GM18873 (cell line): ENCODE data around the gene MYG1.
"Not testable (repeated sequence)": the region's sequence is repeated elsewhere in the genome, so short reads cannot be mapped to it uniquely, and the experiment has no call there.

ENCODE experiments used
- ATAC-seq: cut with Tn5 transposase; IDR thresholded peaks from one replicate; pipeline ENCODE4 v1.9.1; 2021; ENCODE audit warnings: mild to moderate bottlenecking, moderate library complexity, moderate number of reproducible peaks; ENCODE audit not compliant: unreplicated experiment, low FRiP score

Gene MYG1

DNA sequence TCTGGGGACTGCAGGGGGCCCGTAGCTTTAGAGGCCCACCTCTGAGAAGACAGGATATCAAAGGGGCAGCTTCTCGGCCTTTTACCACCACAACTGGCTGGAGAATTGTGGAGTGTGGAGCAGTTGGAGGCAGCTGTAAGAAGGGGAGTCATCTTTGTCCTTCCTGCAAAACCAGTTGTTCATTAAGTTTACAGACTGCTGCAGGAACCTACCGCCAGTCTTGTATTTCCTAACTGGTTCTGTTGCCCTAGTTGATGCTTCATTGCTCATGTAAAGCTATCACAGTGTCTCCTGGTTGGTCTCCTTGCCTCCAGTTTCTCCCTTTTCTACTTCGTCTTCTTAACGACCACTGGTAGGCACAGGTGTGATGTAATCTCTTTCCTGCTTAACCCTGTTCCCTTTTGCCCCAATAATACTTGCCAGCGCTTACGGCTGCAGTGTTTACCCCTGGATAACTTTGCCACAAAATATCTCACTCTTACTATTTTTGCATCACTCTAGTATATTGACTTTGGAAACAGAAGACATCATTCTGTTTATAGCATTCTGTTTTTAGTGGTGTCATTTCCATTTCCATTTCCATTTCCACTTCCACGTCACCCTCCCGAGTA lies 19.5 kb upstream of the MYG1 start:
- ATAC-seq: no peak

DNA sequence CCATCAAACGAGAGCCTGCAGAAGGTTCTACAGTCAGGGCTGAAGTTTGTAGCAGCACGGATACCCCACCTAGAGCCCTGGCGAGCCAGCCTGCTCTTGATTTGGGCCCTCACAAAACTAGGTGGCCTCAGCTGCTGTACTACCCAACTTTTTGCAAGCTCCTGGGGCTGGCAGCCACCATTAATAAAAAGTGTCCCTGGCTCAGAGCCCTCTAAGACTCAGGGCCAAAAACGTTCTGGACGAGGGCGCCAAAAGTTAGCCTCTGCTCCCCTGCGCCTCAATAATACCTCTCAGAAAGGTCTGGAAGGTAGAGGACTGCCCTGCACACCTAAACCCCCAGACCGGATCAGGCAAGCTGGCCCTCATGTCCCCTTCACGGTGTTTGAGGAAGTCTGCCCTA lies 13.0 kb upstream of the MYG1 start:
- ATAC-seq: no peak

DNA sequence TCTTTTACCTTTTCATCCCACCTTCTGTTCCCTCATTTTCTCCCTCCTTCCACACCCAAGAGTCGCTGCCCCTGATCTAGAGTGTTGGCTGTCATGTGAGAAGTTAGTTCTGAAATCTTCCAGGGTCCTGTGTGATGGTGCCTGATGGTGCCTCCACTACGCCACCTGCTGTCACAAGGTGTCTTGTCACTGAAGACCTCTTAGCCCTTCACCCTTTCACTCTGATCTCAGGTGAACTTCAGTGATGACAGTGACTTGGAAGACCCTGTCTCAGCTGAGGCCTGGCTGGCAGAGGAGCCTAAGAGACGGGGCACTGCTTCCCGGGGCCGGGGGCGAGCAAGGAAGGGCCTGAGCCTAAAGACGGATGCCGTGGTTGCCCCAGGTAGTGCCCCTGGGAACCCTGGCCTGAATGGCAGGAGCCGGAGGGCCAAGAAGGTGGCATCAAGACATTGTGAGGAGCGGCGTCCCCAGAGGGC lies 11.7 kb upstream of the MYG1 start:
- no peak for ATAC-seq

GRCh38 chr12:53288322-53288721 lies 11.2 kb upstream of the MYG1 start:
- ATAC-seq: no peak

DNA sequence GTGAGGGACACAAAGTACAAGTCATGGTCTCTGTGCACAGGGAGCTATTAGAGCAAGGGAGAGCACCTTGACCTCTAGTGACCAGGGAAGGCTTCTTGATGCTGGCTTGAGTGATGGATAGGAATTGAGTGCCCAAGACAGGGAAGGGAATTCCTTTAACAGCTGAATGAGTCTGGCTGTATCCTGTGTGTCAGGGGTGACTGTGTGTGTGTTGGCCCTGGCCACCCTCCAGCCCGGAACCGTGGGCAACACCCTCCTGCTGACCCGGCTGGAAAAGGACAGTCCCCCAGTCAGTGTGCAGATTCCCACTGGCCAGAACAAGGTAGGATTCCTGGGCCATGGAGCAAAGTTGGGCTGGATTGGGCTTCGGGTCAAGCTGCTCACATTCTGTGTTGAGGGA lies 9.6 kb upstream of the MYG1 start:
- no peak for ATAC-seq

DNA sequence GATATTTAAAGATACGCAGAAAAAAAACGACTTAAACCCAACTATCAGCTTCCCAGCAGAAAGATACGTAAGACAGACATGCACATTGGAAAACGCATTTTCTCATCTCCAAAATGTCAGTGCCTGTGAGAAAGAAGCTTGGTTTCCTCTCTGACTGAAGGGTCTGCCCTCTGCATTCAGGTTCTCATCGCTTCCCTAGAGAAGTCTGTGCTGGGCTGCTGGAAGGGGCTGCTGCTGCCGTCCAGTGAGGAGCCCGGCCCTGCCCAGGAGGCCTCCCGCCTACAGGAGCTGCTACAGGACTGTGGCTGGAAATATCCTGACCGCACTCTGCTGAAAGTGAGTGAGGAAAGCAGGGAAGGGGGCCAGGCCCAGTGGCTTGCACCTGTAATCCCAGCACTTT lies 8.8 kb upstream of the MYG1 start:
- no peak for ATAC-seq

GRCh38 chr12:53292426-53292825 lies 7.1 kb upstream of the MYG1 start:
- no peak for ATAC-seq

DNA sequence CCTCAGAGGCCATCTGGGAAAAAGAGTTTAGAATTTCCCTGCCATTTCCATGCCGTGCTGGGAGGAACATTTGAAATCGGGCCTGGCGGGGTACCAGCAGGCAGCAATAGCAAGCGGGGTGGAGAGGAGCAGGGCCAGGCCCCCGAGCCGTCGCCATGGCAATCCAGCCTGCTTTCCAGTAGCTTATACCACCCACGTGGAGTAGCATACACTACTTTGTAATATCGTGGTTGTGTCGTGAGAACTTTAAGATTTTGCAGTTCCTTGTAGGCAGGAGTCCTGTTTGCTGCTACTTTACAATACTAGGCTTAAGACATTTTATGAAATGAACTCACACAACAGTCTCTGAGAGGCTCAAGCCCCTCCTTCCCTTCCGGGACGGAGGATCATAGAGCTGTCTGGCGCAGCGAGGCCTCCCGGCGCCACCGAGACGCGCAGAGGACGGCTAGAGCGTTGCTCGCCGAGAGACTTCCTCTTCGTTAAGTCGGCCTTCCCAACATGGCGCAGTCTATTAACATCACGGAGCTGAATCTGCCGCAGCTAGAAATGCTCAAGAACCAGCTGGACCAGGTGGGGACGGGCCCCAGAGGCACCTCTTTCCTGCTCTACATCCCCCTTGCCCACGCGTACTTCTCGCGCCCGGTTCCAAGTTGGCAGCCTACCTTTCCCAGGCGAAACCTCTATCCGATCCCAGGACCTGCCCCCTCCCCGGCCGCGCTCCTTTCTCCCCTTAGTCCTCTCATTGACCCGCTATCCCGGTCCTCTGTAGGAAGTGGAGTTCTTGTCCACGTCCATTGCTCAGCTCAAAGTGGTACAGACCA lies 4.2 kb upstream of the MYG1 start, which contains the start of gene PFDN5:
Gene PFDN5, plus strand, starts transcription at position 473 of the 821 bp plus-strand sequence. Its CDS starts 26 bp downstream, at position 499.
- peak; percentile 81 for ATAC-seq

DNA sequence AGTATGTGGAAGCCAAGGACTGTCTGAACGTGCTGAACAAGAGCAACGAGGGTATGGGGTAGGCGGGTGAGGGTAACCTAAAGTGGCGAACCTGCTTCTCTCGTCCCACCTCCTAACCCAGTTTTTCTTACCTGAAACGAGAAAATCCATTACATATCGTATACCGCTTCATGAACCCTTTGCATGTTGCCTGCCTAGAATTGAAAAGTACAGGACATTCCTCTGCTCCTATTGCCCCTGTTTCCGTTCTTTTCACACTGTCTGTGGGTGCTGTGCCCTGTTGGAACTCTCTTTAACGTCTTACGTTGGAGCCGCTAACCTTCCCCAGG lies 3.6 kb upstream of the MYG1 start:
- no peak for ATAC-seq

GRCh38 chr12:53297106-53297505 lies 2.4 kb upstream of the MYG1 start:
- ATAC-seq: not testable (repeated sequence)

DNA sequence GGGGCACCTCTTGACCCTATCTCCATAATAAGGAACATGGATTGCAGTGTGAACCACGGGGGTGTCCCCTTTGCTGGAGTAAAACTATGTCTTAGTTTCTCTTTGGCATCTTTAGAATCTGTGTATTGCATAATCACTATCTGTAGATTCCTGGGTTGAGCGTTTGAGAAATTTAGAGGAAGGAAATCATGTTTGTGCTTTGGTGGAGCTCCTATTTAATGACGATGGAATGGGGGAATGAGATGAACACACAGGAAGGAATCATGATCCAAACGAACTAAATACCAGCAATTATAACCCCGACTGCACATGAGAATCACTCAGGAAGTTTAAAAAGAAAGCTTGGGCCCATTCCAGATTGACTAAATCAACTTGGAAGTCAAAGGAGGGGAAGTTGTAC lies 1.3 kb upstream of the MYG1 start:
- ATAC-seq: no peak

GRCh38 chr12:53299101-53299453 lies 418 bp upstream of the MYG1 start:
- no peak for ATAC-seq

DNA sequence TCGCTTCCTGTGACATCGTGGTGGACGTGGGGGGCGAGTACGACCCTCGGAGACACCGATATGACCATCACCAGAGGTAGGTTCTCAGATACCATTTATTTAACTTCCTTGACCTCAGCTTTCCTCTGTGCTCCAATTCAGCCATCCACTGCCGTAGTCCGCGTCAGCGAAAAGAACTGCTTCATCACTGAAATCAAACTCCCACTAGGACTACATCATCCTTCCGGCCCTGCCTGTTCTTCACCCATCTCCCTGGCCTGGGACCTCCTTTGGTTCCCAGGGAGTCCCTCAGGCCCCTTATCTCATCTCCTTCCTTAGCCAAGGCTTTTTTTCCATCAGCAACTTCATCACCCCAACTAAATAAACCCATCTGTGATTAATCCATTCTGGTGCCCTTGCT lies 692 bp downstream of the MYG1 start:
- ATAC-seq: no peak

DNA sequence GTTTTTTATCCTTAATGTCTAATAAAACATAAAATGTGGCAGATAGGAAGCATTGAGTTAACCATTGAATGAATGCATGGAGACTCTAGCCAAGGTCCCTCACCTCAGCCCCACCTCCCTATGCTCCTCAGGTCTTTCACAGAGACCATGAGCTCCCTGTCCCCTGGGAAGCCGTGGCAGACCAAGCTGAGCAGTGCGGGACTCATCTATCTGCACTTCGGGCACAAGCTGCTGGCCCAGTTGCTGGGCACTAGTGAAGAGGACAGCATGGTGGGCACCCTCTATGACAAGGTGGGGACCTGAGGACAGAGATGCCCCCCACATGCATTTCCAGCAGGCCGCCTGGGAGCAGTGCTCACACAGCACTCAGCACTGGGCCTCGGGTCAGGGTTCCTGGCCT lies 3.4 kb downstream of the MYG1 start:
- no peak for ATAC-seq

- ATAC-seq: no peak
These were observed 7.3 kb downstream of the MYG1 start for GRCh38 chr12:53306826-53307225.

DNA sequence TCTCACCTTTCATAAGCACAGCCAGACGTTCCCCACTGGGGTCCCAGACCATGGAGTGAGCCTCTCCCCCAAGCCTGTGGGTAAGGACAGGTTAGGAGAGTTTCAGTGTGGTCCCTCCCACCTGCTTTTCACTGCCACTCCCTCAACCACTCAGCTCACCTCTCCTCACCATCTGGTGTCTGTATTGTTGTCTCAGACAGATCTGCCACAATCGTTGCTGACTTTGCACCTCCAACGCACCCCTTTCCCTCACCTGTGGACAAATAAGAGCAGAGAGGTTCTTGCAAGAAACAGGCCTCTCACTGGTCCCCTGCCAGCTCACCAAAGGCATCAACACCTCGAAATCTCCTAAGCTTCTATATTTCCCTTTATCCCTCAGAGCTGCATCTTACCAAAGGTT lies 8.8 kb downstream of the MYG1 start:
- ATAC-seq: no peak

DNA sequence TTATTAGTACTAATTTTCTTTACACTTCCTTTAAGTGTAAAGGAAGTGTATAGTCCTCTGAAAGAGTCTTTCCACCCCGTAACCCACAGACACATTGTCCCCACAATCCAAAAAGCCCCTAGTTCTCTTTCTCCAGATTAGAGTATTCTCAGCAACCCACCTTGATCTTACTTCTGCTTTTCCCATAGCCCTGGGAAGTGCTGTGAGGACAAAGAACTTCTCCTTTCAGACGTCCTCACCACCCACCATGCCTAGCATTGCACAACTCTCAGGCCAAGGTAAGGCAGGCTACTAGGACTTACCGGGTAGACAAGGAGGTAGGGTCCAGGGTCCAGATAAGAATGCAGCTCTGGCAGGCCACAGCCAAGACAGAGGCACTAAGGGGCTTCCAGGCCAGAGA lies 14.5 kb downstream of the MYG1 start:
- ATAC-seq: no peak

GRCh38 chr12:53320352-53321195 lies 21.1 kb downstream of the MYG1 start:
- no peak for ATAC-seq

DNA sequence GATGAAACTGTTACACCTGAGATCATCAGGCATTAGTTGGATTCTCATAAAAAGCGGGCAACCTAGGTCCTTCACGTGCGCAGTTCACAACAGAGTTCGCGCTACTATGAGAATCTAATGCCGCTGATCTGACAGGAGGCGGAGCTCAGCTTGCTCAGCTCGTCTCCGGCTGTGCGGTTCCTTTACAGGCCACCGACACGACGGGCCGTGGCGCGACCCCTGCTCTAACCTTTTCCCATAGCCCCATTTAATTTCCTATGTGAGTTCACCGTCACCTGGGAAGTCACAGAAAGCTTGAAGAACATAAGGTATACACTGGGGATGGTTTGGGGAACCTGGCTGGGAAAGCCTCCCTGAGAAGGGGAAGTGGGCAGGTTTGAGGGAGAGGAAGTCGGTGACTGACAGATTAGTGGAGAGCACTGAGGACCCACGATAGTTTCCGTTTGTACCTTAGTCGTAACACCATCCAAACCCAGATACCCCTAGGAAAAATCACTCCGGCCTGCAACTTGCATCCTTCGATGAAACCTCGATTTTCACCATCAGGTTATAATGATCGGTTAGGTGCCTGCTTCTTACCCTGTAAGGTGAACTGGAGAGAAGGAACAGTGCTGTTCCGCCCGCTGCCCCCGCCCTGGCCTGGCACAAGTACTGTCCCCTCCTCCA lies 24.8 kb downstream of the MYG1 start:
- ATAC-seq: peak; percentile 25

GRCh38 chr12:53324779-53325510 lies 25.4 kb downstream of the MYG1 start:
- ATAC-seq: peak; percentile 35
